Frontal cortex (tissue), 4 donors: ENCODE data around the gene NCOA1. TPM values are rescaled to one million over a fixed set of nuclear protein-coding genes. Genes with fewer than 3 reads are reported as not detected.
"Not testable (repeated sequence)": the region's sequence is repeated elsewhere in the genome, so short reads cannot be mapped to it uniquely, and the experiment has no call there.

Experiments
- DNase-seq, 2 donors: peaks; one replicate each; pipeline ENCODE4 v3.0.0; 2012; ENCODE audit warnings: low spot score in 2 of 2
- FAIRE-seq: peaks from 2 replicates; lab custom pipeline; 2012; peaks lifted over from hg19 to GRCh38; lab: Jason Lieb, UNC
- total RNA-seq: library from RNA; depleted of rRNA; stranded (reverse); fragments of >200 nt; gene quantifications from one replicate; pipeline ENCODE4 v1.2.3, GENCODE V29; 2014
- donor health status: control.
- donor health status: control.
- donor health status: control.

NCOA1 gene
- total RNA-seq, 1 donor from 2014 or later, result 150 TPM

GRCh38 chr2:24473626-24474025 lies 17.4 kb upstream of the NCOA1 start:
- no peak for DNase-seq
- FAIRE-seq, result no peak

GRCh38 chr2:24474053-24474452 lies 17.0 kb upstream of the NCOA1 start:
- DNase-seq (no peak), FAIRE-seq (no peak)

GRCh38 chr2:24477229-24477628 lies 13.8 kb upstream of the NCOA1 start:
- DNase-seq, result no peak
- FAIRE-seq, result no peak

- FAIRE-seq (no peak), DNase-seq (no peak)
Observed at GRCh38 chr2:24478243-24478642, 12.8 kb upstream of the NCOA1 start.

DNA sequence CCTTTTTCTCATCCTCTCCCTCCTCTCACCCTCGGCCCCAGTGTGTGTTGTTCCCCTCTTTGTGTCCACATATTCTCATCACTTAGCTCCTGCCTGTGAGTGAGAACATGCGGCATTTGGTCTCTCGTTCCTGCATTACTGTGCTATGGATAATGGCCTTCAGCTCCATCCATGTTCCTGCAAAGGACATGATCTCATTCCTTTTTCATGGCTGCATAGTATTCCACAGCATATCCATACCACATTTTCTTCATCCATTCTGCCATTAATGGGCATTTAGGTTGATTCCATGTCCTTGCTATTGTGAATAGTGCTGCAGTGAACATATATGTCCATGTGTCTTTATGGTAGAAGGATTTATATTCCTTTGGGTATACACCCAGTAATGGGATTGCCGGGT lies 10.8 kb upstream of the NCOA1 start:
- DNase-seq (no peak), FAIRE-seq (no peak)

DNA sequence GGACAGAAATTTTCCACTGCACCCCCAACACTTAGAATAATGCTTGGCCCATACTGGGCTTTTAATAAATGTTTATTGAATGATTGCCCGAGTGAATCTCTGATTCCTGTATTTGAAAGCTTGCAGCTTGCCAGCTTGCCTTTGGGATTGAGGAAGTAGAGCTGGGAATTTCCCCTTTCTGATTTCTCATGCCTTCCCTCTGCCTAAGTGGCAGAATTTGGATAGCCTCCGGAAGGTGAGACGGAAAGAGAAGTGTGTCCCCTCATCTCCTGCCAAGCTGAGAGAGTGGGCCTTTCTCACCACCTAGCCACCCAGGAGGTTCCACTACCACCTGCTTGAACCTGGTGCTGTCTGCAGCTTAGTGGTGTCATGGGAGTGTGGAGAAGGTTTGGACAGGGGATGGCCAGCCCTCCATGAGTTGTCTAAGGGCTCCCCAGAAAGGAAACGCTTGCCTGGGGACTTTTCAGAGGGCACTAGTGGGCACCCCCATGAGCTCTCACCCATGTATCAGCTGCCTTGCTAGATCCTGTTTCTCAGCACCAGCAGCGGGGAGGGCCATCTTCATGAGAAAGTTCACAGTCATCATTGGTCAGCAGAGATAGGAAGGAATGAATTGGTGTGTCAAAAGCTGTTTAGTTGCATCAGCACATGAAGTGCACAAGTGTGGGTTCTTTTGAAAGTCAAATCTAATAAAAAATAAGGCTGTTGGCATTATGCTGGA lies 8.6 kb upstream of the NCOA1 start:
- no peak for FAIRE-seq
- no peak for DNase-seq

DNA sequence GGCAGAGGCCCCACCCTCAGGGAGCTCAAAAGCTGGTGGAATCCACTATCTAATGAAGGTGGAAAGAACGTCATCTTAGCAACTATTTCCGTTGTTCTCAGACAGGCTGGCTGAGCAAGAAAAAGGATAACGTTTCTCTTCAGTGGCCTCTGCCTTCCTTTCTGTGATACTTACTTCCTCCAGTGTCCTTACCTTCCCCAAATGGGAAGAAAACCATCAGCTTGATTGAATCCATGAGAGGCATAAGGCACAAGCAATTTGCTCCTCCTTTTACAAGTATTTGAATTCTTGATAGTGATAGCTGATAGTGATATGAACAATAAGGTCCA lies 8.1 kb upstream of the NCOA1 start:
- no peak for DNase-seq

DNA sequence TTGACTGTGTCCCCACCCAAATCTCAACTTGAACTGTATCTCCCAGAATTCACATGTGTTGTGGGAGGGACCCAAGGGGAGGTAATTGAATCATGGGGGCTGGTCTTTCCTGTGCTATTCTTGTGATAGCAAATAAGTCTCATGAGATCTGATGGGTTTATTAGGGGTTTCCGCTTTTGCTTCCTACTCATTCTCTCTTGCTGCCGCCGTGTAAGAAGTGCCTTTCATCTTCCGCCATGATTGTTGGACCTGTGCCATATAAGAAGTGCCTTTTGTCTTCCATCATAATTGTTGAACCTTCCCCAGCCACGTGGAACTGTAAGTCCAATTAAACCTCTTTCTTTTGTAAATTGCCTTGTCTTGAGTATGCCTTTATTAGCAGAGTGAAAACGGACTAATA lies 6.4 kb upstream of the NCOA1 start:
- FAIRE-seq, DNase-seq: not testable (repeated sequence)

More for the DNA sequence above, 8.1 kb upstream of the NCOA1 start:
- FAIRE-seq, result no peak

- FAIRE-seq (no peak), DNase-seq (no peak)
Observed at GRCh38 chr2:24485197-24485596, 5.9 kb upstream of the NCOA1 start.

DNA sequence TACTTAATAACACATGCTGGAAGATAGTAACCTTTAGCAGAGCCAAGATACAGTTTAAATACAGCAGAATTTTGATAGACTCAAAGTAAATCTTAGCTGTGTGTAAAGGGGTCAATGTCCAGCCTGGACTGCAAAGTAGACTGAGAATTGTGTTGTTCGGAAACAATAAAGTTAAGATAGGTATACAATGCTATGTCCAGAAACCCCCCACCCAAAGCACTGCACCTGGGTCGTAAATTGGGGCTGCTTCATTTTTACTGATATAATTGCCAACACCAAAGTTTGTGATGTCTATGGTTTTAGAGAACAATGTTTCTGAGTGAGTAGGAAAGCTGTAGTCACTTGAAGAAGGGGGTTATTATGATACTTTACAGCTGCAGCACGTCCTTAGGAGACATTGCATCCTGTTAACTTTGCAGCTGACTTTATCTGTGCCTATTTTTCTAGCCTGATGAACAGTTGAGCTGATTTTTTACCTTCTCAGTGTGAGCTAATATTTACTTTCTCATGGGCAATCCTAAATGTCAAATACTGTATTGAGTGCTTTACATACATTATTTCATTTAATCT lies 4.3 kb upstream of the NCOA1 start:
- FAIRE-seq, result no peak
- no peak for DNase-seq

DNA sequence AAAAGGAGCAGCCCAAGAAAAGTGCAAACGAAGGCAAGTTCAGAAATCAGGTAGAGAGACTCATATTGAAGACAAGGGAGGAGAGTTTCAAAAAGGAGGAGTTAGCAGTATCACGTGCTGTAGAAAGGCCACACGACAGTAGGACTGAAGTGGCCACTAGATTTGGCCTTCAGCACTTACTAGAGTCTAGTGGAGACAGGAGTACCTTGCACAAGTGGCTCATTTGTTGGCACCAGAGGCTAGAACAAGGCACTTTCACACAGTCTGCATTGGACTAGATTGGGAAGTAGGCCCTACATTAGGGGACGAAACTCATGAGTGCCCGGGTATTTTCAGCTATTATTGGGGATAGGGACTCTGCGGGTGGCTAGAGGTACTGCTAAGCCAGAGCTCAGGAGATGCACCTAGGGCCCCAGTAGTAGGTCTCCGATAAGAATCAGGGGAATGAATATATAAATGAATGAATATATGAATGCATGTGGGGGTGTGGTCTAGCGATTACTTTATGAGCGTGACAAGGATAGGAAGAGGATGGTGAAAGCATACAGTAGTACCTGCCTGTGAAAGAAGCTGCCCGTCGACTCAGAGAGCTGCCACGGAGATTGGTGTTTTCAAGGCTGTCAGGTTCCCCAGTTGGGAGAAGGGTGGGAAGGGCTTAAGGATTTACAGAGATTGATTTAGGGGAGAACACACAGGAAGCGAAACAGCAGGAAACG lies 1.4 kb upstream of the NCOA1 start:
- FAIRE-seq (no peak), DNase-seq (no peak)

- no peak for DNase-seq
- no peak for FAIRE-seq
Observed at GRCh38 chr2:24490181-24490689, 819 bp upstream of the NCOA1 start.

- DNase-seq (peak; percentile 74 to 81), FAIRE-seq (no peak)
Observed at GRCh38 chr2:24491542-24492420, 727 bp downstream of the NCOA1 start.

DNA sequence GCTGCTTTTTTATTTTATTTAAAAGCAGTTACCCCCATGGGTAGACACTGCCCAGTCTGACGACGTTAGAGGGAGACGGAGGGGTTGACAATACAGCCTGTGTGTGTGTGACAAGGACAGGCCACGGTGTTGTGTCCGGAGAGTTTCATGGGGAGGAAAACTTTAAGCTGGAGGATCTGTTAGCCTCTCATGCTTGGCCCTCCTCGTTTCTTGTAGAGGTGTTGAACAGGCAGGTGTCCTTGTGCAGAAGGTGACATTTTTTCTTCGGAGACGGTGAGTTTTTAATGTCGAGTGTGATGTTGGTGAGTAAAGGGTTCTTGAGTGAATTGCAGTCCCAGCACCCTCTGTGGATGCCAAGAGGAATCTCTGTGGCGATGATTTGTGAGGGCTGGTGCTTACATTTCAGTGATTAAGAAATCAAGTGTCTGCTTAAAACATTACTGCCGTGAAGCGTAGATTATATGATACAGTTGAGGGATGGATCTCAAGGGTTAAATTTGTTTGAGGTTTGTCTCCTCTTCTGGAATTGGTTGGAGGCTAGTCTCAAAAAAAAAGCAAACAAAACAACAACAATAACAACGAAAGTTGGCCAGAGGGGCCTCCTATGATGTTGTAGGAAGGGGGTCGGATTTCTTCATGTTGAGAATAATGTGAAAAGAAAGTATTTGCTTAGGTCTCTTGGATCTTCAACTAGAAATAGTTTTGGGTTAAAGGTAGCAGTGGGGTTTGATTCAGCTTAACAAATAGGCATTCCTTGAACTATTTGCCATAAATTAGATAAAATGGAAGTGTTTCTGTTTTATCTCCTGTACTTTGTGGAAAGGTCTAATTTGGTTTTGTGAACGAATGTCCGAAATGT lies 1.6 kb downstream of the NCOA1 start:
- DNase-seq (no peak), FAIRE-seq (no peak)

DNA sequence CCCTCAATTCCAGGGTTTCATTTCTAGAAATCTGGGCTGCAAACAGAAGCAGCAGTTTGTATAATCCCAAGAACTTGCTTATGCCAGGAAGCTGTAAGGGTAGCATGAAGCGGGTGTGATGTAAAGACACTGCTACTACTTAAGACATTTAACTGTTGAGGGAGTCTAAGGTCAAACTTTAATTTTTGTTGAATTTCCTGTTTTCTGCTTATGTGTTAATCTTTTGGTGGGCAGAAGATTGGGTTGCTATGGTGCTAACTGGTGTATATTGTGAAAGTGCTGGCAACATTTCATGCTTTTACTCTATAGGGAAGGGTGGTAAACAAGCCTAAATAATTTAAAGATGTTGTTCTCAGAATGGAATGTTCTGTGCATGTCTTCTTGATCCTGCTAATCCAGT lies 2.7 kb downstream of the NCOA1 start:
- FAIRE-seq, result no peak
- no peak for DNase-seq

DNA sequence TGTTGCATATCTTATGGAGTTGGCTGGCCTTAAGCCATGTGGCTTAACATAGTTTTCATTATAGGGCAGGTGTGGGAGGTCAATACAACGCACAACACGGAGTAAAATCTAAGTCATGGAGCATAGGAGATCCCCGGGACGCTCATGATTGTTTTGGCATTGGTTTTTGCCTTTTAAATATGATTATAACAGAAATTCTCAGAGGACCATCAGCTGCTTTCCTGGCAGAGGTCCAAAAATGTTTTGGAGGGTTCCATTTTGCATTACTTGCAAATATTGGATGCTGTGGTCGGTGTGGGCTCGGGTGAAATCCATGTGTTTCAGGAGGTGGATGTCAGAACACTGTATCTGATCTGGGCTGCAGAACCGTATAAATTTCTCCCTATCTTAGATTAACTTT lies 3.4 kb downstream of the NCOA1 start:
- DNase-seq, result no peak
- no peak for FAIRE-seq

GRCh38 chr2:24495451-24495850 lies 4.4 kb downstream of the NCOA1 start:
- no peak for FAIRE-seq
- no peak for DNase-seq

GRCh38 chr2:24496959-24497358 lies 5.9 kb downstream of the NCOA1 start:
- DNase-seq (no peak), FAIRE-seq (no peak)

DNA sequence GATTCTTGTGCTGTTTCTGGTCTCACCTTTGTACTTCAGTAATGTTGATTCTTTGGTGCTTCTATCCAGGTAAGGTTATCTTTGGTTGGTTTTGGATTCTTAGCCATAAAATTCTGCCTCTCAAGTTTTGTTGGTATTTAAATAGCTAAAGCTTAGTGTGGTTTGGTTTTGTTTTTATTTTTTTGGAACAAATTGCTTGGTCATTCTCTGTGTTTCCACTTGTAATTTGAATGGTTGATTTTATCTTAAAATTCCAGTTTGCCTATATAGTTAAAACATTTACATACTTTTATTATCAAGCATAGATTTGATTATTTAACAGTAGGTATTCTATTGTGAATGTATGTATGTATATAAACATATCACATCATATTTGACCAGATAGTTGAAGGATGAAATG lies 6.6 kb downstream of the NCOA1 start:
- FAIRE-seq (no peak), DNase-seq (no peak)
